ENCODE results near the gene RAB17. TPM values are rescaled to one million over a fixed set of nuclear protein-coding genes. Genes with fewer than 3 reads are reported as not detected.
A peak's percentile ranks its signal among the peaks of the same experiment; 100 is the strongest.

RAB17 gene
- total RNA-seq, 1 donor from 2014 or later, result 6.1 TPM

- no peak for DNase-seq (ENCODE audit: low read depth)
- no peak for TF ChIP-seq CTCF (conservative IDR thresholded peaks at IDR 0.05; ENCODE audit: low read depth, low read length)
- H3K4me3 ChIP-seq (ENCODE audit: low read depth, low read length), result peak overlapping the region; percentile 67
Measured at GRCh38 chr2:237628247-237629187, 38.0 kb upstream of the RAB17 start.

DNA sequence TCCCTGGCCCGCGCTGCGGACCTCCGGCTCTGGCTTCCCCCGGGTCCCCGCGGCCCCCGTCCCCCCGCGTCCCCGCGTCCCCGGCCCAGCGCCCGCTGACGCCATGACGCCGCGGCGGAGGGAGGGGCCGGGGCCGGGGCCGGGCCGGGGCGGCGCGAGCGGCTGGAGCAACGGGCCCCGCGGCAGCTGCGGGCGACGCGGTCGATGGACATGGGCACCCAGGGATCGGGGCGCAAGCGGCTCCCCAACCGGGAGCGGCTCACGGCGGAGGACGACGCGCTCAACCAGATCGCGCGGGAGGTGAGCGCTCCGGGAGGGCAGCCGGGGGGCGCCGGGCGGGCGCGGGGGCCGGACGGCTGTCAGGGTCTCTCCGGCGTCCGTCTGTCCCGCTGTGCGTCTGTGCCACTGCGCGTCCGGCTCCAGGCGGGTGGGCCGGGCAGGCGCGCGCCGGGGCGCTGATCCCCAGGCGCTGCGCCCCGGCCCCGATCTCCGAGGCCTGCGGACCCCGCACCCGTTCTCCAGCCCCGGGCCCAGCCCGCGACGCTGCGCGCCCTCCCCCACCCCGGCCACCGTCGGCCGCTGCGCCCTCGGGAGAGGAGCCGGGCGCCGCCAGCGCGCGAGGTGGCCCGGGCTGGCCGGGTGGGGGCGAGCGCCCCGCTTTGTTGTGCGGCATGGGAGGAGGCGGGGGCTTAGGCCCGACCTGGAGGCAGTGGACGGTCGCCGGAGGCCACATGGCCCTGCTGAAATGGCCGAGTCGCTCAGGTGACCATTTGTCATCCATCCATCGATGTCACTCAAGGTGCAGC lies 37.1 kb upstream of the RAB17 start, which contains the start of gene LRRFIP1:
Gene LRRFIP1 (plus strand): TSS at position 147 of the 806 bp plus-strand sequence. CDS start 58 bp downstream, at position 205.
- peak within 1 kb of the TSS; percentile 67 for H3K4me3 ChIP-seq (ENCODE audit: low read depth, low read length)
- no peak for TF ChIP-seq CTCF (conservative IDR thresholded peaks at IDR 0.05; ENCODE audit: low read depth, low read length)
- no peak for DNase-seq (ENCODE audit: low read depth)

DNA sequence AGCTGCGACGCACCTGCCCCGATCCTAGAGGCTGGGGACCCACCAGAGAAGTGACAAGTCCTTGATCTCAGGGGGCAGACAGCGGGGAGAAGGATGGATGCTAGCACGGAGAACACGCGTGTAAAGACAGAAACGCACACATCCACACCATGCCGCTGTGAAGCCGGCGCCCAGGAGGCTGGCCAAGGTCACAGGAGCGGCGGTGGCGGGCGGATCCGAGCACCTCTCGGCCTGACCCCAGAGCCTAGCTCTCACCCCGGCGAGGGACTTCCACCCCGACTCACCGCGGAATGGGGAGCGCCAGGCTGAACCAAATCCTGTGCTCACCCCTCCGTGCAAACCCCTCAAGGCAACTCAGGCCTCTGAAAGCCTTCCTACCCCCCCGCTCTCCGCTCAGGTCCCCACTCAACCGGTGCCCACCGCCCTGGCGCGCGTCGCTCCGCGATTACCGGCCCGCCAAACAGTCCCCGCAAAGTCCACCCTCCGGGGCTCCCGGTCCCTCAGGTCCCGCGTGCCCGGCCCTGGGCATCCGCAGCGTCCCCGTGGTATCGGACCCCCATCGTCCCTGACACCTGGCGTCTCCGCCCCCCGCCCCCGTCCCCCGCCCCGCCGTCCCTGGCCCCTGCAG lies 36.4 kb upstream of the RAB17 start:
- no peak for TF ChIP-seq CTCF (conservative IDR thresholded peaks at IDR 0.05; ENCODE audit: low read depth, low read length)
- peak overlapping the region; percentile 58 for H3K4me3 ChIP-seq (ENCODE audit: low read depth, low read length)
- no peak for DNase-seq (ENCODE audit: low read depth)

- TF ChIP-seq CTCF (conservative IDR thresholded peaks at IDR 0.05; ENCODE audit: low read depth, low read length), result no peak
- DNase-seq (ENCODE audit: low read depth), result no peak
Measured at GRCh38 chr2:237625777-237626176, 35.2 kb upstream of the RAB17 start.

DNA sequence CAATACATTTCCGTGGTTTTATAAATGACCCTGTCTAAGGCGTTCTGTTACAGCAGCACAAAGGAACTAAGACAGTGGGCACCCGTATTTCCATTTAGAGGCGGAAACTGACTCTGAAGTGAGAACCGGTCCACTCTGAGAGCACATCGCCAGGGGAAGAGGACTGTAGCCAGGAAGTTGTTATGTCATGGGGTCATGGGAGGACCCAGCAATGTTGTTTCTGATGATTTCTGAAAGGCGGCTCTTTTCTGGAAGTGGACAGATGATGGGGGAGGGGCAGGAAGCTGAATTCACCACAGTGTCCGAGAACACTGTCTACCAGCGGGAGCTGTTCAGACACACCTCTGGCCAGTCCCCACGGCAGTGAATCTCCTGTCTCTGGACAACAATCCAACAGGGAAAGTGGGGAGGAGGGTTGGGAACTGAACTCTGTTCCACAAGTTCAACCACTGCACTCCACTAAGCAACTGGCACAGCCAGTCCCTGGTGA lies 34.7 kb upstream of the RAB17 start:
- no peak for DNase-seq (ENCODE audit: low read depth)
- TF ChIP-seq CTCF (conservative IDR thresholded peaks at IDR 0.05; ENCODE audit: low read depth, low read length), result no peak
- H3K4me3 ChIP-seq (ENCODE audit: low read depth, low read length), result no peak overlapping the region

More at GRCh38 chr2:237625777-237626176, 35.2 kb upstream of the RAB17 start:
- H3K4me3 ChIP-seq (ENCODE audit: low read depth, low read length), result no peak overlapping the region

DNA sequence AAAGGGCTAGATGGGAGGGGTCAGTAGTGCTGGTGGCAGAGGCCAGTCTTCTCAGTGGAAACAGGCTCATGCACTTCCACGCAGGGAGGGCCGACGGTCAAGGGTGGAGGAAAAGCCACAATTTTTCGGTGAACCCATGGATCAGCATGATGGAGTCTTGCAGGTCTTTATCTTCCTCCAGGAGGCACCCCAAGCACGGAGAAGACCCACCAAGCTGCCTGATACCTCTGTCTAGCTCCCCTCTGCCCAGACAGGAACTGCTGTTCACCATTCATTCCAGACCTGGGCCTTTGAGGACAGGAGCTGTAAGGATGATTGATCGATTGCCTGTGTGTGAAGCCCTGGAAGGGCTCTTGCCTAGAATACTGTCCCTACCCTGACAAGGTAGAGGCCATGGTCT lies 34.0 kb upstream of the RAB17 start:
- no peak for TF ChIP-seq CTCF (conservative IDR thresholded peaks at IDR 0.05; ENCODE audit: low read depth, low read length)
- no peak overlapping the region for H3K4me3 ChIP-seq (ENCODE audit: low read depth, low read length)
- DNase-seq (ENCODE audit: low read depth), result no peak

Data from epithelial cell of proximal tubule (primary cell).